ENCODE data around the gene DNAJC16.

GRCh38 chr1:15557594-15557993, 30.9 kb downstream of the DNAJC16 start:
- no peak for TF ChIP-seq CTCF (IDR thresholded peaks at IDR 0.05; ENCODE audit: low read length)
- TF ChIP-seq EZH2 (optimal IDR thresholded peaks at IDR 0.05; ENCODE audit: low read depth, low read length) = no peak

Measured in MM.1S (cell line).